Endothelial cell of umbilical vein (primary cell): ENCODE data around the gene PAAF1. TPM values are rescaled to one million over a fixed set of nuclear protein-coding genes. Genes with fewer than 3 reads are reported as not detected.

Experiments
- BruUV-seq: library from RNA; stranded (reverse); fragments of 400-500 nt; replicated peaks from 2 replicates; lab custom pipeline; 2021; lab: Mats Ljungman, UMichigan
- CTCF ChIA-PET: fragments of 300-600, 350-600 bp; sonication (Branson Sonifier 250); formaldehyde crosslinking; loops from one replicate; lab custom pipeline; 2021; ENCODE audit warnings: antibody characterized with exemption, inconsistent platforms; lab: Charles Lee
- POLR2A ChIA-PET: fragments of 300-600, 350-600 bp; sonication (Branson Sonifier 250); formaldehyde crosslinking; loops from one replicate; lab custom pipeline; 2021; ENCODE audit warnings: antibody characterized with exemption, inconsistent platforms; lab: Charles Lee
- DNase-seq: peaks from one replicate; pipeline ENCODE4 v3.0.0-alpha.2; 2011; ENCODE audit warnings: low read depth, low spot score
- FAIRE-seq: peaks from 2 replicates; lab custom pipeline; 2011; peaks lifted over from hg19 to GRCh38; lab: Jason Lieb, UNC
- H2AFZ ChIP-seq: 2 replicates; pipeline ENCODE4 v1.6.0; 2012; ENCODE audit warnings: low read depth, low read length, control low read depth, inconsistent platforms
- H3K27ac ChIP-seq: 2 replicates; pipeline ENCODE4 v1.5.1; 2011; ENCODE audit warnings: low read depth, mild to moderate bottlenecking, control low read depth, low read length, moderate library complexity; ENCODE audit not compliant: insufficient read depth
- H3K27me3 ChIP-seq, 2 experiments: 2 replicates each; pipeline versions ENCODE4 v1.6.0 to v1.6.1; 2011; ENCODE audit warnings: low read length in 2 of 2, mixed read lengths in 1 of 2; ENCODE audit not compliant: control insufficient read depth in 2 of 2, insufficient read depth in 2 of 2
- H3K36me3 ChIP-seq, 2 experiments: 2 replicates in 1 of 2; 3 replicates in 1 of 2; pipeline ENCODE4 v1.5.1; 2011; ENCODE audit warnings: low read length in 2 of 2, mild to moderate bottlenecking in 1 of 2, moderate library complexity in 1 of 2; ENCODE audit not compliant: control insufficient read depth in 2 of 2, insufficient read depth in 2 of 2; ENCODE audit errors: extremely low read depth in 1 of 2
- H3K4me1 ChIP-seq: 3 replicates; pipeline ENCODE4 v1.5.1; 2011; ENCODE audit warnings: mild to moderate bottlenecking, low read length; ENCODE audit not compliant: control insufficient read depth, insufficient read depth; ENCODE audit errors: extremely low read depth
- H3K4me2 ChIP-seq: 2 replicates; pipeline ENCODE4 v1.6.1; 2011; ENCODE audit warnings: low read length, control low read depth, mixed read lengths; ENCODE audit not compliant: insufficient read depth
- H3K4me3 ChIP-seq, 3 experiments: fragments of 200-600 bp in 1 of 3; sonication (generic), shearing (Covaris generic) in 1 of 3; replicated peaks in 1 of 3; 2 replicates each; pipeline ENCODE4 v1.5.1; 2011 to 2016; ENCODE audit warnings: control low read depth in 3 of 3, low read length in 3 of 3, mild to moderate bottlenecking in 2 of 3, inconsistent platforms in 1 of 3, low read depth in 1 of 3, moderate library complexity in 1 of 3; ENCODE audit not compliant: insufficient read depth in 1 of 3
- H3K79me2 ChIP-seq: 2 replicates; pipeline ENCODE4 v1.6.0; 2012; ENCODE audit warnings: low read length, inconsistent platforms; ENCODE audit not compliant: control insufficient read depth, insufficient read depth
- H3K9ac ChIP-seq: replicated peaks from 2 replicates; pipeline ENCODE3; 2011; ENCODE audit warnings: low read length, control low read depth; ENCODE audit not compliant: insufficient read depth; ENCODE audit errors: extremely low read depth
- H3K9me1 ChIP-seq: replicated peaks from 3 replicates; pipeline ENCODE4 v1.6.0; 2011; ENCODE audit warnings: mild to moderate bottlenecking, low read length; ENCODE audit not compliant: control insufficient read depth, insufficient read depth; ENCODE audit errors: extremely low read depth
- H3K9me3 ChIP-seq: replicated peaks from 2 replicates; pipeline ENCODE4 v1.5.1; 2012; ENCODE audit warnings: low read length, inconsistent platforms; ENCODE audit not compliant: control insufficient read depth, insufficient read depth
- H4K20me1 ChIP-seq: replicated peaks from 2 replicates; pipeline ENCODE3; 2011; ENCODE audit warnings: mild to moderate bottlenecking, low read length; ENCODE audit not compliant: control insufficient read depth, insufficient read depth; ENCODE audit errors: extremely low read depth
- EZH2 ChIP-seq: IDR thresholded peaks from 2 replicates; pipeline ENCODE4 v1.6.1; 2012; ENCODE audit warnings: borderline replicate concordance, low read depth, mild to moderate bottlenecking, moderate library complexity, low read length, inconsistent platforms; ENCODE audit not compliant: severe bottlenecking
- FOS ChIP-seq: IDR thresholded peaks from 2 replicates; pipeline ENCODE4 v1.6.1; 2011; ENCODE audit warnings: mild to moderate bottlenecking, low read length, moderate library complexity, borderline replicate concordance; ENCODE audit not compliant: insufficient read depth
- GATA2 ChIP-seq: IDR thresholded peaks from 2 replicates; pipeline ENCODE4 v1.7.0; 2011; ENCODE audit warnings: low read depth, mild to moderate bottlenecking, moderate library complexity, mixed read lengths, low read length; ENCODE audit not compliant: insufficient read length, insufficient read depth
- JUN ChIP-seq: IDR thresholded peaks from 2 replicates; pipeline ENCODE4 v1.6.1; 2011; ENCODE audit warnings: borderline replicate concordance, low read depth; ENCODE audit not compliant: insufficient read length, insufficient read depth
- MYC ChIP-seq: IDR thresholded peaks from one replicate; pipeline ENCODE4 v1.6.1; 2011; ENCODE audit warnings: mild to moderate bottlenecking, low read depth, low read length
- POLR2A ChIP-seq: IDR thresholded peaks from 2 replicates; pipeline ENCODE4 v1.6.1; 2012; ENCODE audit warnings: low read depth, mild to moderate bottlenecking, control low read depth, low read length
- POLR2AphosphoS5 ChIP-seq: IDR thresholded peaks from 2 replicates; pipeline ENCODE4 v1.6.1; 2012; ENCODE audit warnings: low read depth, mild to moderate bottlenecking, control low read depth, low read length, moderate library complexity; ENCODE audit not compliant: insufficient read depth
- dilution Hi-C: fragments of 300-500 bp; cut with MboI; formaldehyde crosslinking; loops from one replicate; pipeline ENCODE4 v1.15.0; 2019; ENCODE audit warnings: low sequenced_read_pairs; ENCODE audit not compliant: extremely low pct_ligation_motif_present
- intact Hi-C: fragments of 100-400 bp; cut with micrococcal nuclease; formaldehyde crosslinking; loops from one replicate; pipeline ENCODE4 v1.10.0; 2022
- polyA plus RNA-seq, 4 experiments: library from polyadenylated mRNA; depleted of rRNA in 3 of 4; stranded (reverse) in 3 of 4; unstranded in 1 of 4; fragments of >200 nt; gene quantifications; 2 replicates each; pipeline versions ENCODE4 v1.2.1 to v1.2.3, GENCODE V29; 2011 to 2012; ENCODE audit warnings: missing spikeins in 1 of 4
- total RNA-seq: library from RNA; stranded (reverse); gene quantifications from 2 replicates; pipeline ENCODE4 v1.2.3, GENCODE V29; 2021
- TF ChIP-seq, protein P1 (sequence below), 2 donors: IDR thresholded peaks; 1 replicate in 1 of 2; 2 replicates in 1 of 2; pipeline ENCODE4 v1.5.1; 2011; ENCODE audit warnings: low read length in 2 of 2, mild to moderate bottlenecking in 2 of 2, moderate library complexity in 2 of 2, control low read depth in 1 of 2, inconsistent platforms in 1 of 2, low read depth in 1 of 2; ENCODE audit not compliant: insufficient read depth in 1 of 2; ENCODE audit errors: extremely low read depth in 1 of 2
- TF ChIP-seq, protein P2 (sequence below): IDR thresholded peaks from 2 replicates; pipeline ENCODE4 v1.6.1; 2011; ENCODE audit not compliant: insufficient read depth, insufficient read length

The PAAF1 gene
- total and polyA plus RNA-seq, 2 donors (not counting 3 experiments of a cell fraction or from before 2014, with no cell fraction given) = 9.8 to 16.1 TPM

DNA sequence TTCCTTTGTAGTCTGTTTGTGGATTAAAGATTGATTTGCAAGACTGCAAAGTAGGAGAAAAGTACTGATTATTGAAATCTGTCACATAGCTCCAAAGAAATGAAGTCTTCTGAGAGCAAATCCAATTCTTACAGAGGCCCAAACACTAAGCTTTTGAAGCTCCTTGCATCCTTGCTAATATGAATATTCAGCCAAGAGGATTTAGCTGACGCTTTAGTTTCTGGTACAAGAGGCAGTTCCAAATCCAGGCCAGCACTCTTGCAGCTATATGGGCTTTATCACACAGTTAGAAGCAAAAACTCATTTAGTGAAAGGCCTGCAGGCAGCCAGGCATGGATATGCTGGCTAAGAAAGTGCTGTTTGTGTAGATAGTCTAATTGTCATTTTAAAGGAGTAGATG lies 12.7 kb downstream of the PAAF1 start:
- dilution Hi-C loops = no loop called here
- H3K9ac ChIP-seq = no peak overlapping the region
- ChIA-PET CTCF (interaction anchor here (1.0 to 1.9 kb wide), 2 partner anchors 16 to 42 kb away, joined by 3 to 4 read pairs; no protein-coding TSS in a partner anchor), POLR2A (no interaction called here)
- no peaks in the 10 kb centered on the region for H3K27me3 ChIP-seq
- no peaks in the 10 kb centered on the region for H3K79me2 ChIP-seq
- DNase-seq (no peak), FAIRE-seq (no peak)
- H3K27ac ChIP-seq = no peak overlapping the region
- no TSS peak for BruUV-seq
- intact Hi-C loops = no loop called here
- TF ChIP-seq, protein P1, sequence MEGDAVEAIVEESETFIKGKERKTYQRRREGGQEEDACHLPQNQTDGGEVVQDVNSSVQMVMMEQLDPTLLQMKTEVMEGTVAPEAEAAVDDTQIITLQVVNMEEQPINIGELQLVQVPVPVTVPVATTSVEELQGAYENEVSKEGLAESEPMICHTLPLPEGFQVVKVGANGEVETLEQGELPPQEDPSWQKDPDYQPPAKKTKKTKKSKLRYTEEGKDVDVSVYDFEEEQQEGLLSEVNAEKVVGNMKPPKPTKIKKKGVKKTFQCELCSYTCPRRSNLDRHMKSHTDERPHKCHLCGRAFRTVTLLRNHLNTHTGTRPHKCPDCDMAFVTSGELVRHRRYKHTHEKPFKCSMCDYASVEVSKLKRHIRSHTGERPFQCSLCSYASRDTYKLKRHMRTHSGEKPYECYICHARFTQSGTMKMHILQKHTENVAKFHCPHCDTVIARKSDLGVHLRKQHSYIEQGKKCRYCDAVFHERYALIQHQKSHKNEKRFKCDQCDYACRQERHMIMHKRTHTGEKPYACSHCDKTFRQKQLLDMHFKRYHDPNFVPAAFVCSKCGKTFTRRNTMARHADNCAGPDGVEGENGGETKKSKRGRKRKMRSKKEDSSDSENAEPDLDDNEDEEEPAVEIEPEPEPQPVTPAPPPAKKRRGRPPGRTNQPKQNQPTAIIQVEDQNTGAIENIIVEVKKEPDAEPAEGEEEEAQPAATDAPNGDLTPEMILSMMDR (IDR thresholded peaks at IDR 0.05; ENCODE audit: extremely low read depth in 1 of 2, insufficient read depth in 1 of 2, low read depth in 1 of 2, low read length in 2 of 2) = no peak
- no peak for TF ChIP-seq GATA2
- no peak for TF ChIP-seq JUN
- TF ChIP-seq, protein P2, sequence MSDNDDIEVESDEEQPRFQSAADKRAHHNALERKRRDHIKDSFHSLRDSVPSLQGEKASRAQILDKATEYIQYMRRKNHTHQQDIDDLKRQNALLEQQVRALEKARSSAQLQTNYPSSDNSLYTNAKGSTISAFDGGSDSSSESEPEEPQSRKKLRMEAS = no peak
- no peak for TF ChIP-seq EZH2
- no peak for TF ChIP-seq POLR2AphosphoS5
- no peak for TF ChIP-seq MYC
- no peak for TF ChIP-seq POLR2A
- no peak for TF ChIP-seq FOS
- no peak overlapping the region for H3K4me2 ChIP-seq
- no peak overlapping the region for H3K4me3 ChIP-seq
- no peaks in the 10 kb centered on the region for H3K9me3 ChIP-seq
- no peaks in the 10 kb centered on the region for H3K36me3 ChIP-seq
- no peaks in the 10 kb centered on the region for H4K20me1 ChIP-seq
- H3K9me1 ChIP-seq = no peaks in the 10 kb centered on the region
- no peaks in the 10 kb centered on the region for H3K4me1 ChIP-seq
- no peak overlapping the region for H2AFZ ChIP-seq
